ENCODE data around the gene YBX3.

GRCh38 chr12:10732549-10732948 is 9.4 kb upstream of the YBX3 start:
- TF ChIP-seq GATA2 (IDR thresholded peaks at IDR 0.05; ENCODE audit: low read depth, low read length) (no peak), GATA3 (IDR thresholded peaks at IDR 0.05; ENCODE audit: low read depth, low read length) (no peak)
